MM.1S (cell line): Measurements from ENCODE around the gene UBE3B.

Experiments used
- DNase-seq: peaks from one replicate; pipeline ENCODE4 v3.0.0-alpha.2; 2015
- H2AFZ ChIP-seq: fragments of 300-600 bp; sonication (generic); 2 replicates; pipeline ENCODE4 v1.6.0; 2016; ENCODE audit warnings: antibody characterized with exemption, low read length
- H3F3A ChIP-seq: fragments of 300-600 bp; sonication (generic); 2 replicates; pipeline ENCODE4 v1.6.1; 2016; ENCODE audit warnings: mild to moderate bottlenecking, antibody characterized with exemption, low read length, moderate library complexity, mixed read lengths; ENCODE audit not compliant: insufficient read depth
- H3K27ac ChIP-seq: fragments of 300-600 bp; sonication (generic); 2 replicates; pipeline ENCODE4 v1.5.1; 2016; ENCODE audit warnings: mild to moderate bottlenecking, low read length
- H3K27me3 ChIP-seq: fragments of 300-600 bp; sonication (generic); replicated peaks from 2 replicates; pipeline ENCODE4 v1.6.0; 2016; ENCODE audit warnings: low read length; ENCODE audit not compliant: insufficient read depth
- H3K36me3 ChIP-seq: fragments of 300-600 bp; sonication (generic); replicated peaks from 2 replicates; pipeline ENCODE4 v1.6.1; 2016; ENCODE audit warnings: mild to moderate bottlenecking, low read length, mixed read lengths; ENCODE audit not compliant: insufficient read depth
- H3K4me1 ChIP-seq: fragments of 300-600 bp; sonication (generic); 2 replicates; pipeline ENCODE4 v1.6.1; 2016; ENCODE audit warnings: low read length, mixed read lengths
- H3K4me2 ChIP-seq: fragments of 300-600 bp; sonication (generic); 2 replicates; pipeline ENCODE4 v1.6.0; 2016; ENCODE audit warnings: low read depth, low read length
- H3K4me3 ChIP-seq: fragments of 300-600 bp; sonication (generic); 2 replicates; pipeline ENCODE4 v1.5.1; 2016; ENCODE audit warnings: low read length, mixed read lengths
- H3K79me2 ChIP-seq: fragments of 300-600 bp; sonication (generic); 2 replicates; pipeline ENCODE4 v1.6.1; 2016; ENCODE audit warnings: mixed run types, low read length, mixed read lengths
- H3K9ac ChIP-seq: fragments of 300-600 bp; sonication (generic); 2 replicates; pipeline ENCODE4 v1.6.1; 2016; ENCODE audit warnings: low read length, mixed read lengths
- H3K9me2 ChIP-seq: fragments of 300-600 bp; sonication (generic); replicated peaks from 2 replicates; pipeline ENCODE4 v1.6.1; 2016; ENCODE audit warnings: mild to moderate bottlenecking, low read length, mixed read lengths; ENCODE audit not compliant: insufficient read depth
- H3K9me3 ChIP-seq: fragments of 300-600 bp; sonication (generic); replicated peaks from 2 replicates; pipeline ENCODE4 v1.6.1; 2016; ENCODE audit warnings: mild to moderate bottlenecking, low read length, mixed read lengths; ENCODE audit not compliant: insufficient read depth
- H4K20me1 ChIP-seq: fragments of 300-600 bp; sonication (generic); 2 replicates; pipeline ENCODE4 v1.6.1; 2016; ENCODE audit warnings: mild to moderate bottlenecking, low read length, moderate library complexity, mixed read lengths; ENCODE audit not compliant: insufficient read depth
- CTCF ChIP-seq: fragments of 300-600 bp; sonication (generic); IDR thresholded peaks from 2 replicates; pipeline ENCODE4 v1.5.1; 2016; ENCODE audit warnings: antibody characterized with exemption, low read length, mixed read lengths
- EZH2 ChIP-seq: fragments of 300-600 bp; sonication (generic); optimal IDR thresholded peaks from 2 replicates; pipeline ENCODE3; 2017; ENCODE audit warnings: low read depth, mild to moderate bottlenecking, antibody characterized with exemption, low read length, mixed read lengths
- EZH2phosphoT487 ChIP-seq: fragments of 300-600 bp; sonication (generic); IDR thresholded peaks from 2 replicates; pipeline ENCODE4 v1.6.1; 2018; ENCODE audit warnings: antibody characterized with exemption, low read length

UBE3B gene

DNA sequence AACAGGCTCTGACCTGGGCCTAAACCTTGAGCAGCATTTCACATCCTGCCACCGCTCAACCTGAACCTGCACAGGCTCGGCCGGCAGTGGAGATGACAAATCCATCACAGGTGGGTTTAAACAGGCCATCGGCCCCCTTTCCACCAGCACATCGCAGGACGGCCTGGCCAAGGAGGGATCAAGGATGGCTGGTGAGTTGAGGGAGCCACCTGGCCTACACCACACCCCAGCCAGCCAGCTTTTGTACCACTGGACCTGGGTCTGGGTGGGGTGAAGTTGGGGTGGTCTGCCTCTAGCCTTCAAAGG is 81.7 kb downstream of the UBE3B start:
- Histone ChIP-seq H3K27ac (no peak overlapping the region), H3K9me2 (no peaks in the 10 kb centered on the region), H3K79me2 (no peaks in the 10 kb centered on the region), H3K27me3 (no peaks in the 10 kb centered on the region), H3K9ac (no peak overlapping the region), H3F3A (no peaks in the 10 kb centered on the region), H3K9me3 (no peaks in the 10 kb centered on the region), H4K20me1 (no peaks in the 10 kb centered on the region), H3K4me3 (no peak overlapping the region), H3K36me3 (no peaks in the 10 kb centered on the region), H3K4me1 (no peaks in the 10 kb centered on the region), H3K4me2 (no peak overlapping the region), H2AFZ (no peak overlapping the region)
- no peak for DNase-seq
- no peak for TF ChIP-seq CTCF
- TF ChIP-seq EZH2phosphoT487 = no peak
- no peak for TF ChIP-seq EZH2

DNA sequence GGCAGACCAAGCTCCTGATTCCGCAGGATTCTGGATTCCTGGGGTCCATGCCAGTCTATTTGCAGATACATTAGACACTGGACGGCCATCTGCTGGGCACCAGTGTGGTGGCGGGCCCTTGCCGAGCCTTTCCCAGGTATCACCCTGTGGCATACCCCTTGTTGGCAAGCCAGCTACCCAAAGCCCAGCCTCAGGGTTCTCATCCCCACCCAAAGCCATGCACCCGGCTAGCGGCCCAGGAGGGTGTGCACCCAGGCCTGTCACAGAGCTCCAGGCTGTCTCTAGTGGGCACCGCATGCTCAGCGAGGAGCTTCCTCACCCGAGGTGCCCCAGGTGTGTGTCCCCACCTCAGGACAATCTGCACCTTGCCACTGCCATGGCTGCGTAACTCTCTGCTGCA is 82.2 kb downstream of the UBE3B start:
- no peaks in the 10 kb centered on the region for H3K36me3 ChIP-seq
- H3K9me2 ChIP-seq = no peaks in the 10 kb centered on the region
- no peak overlapping the region for H3K4me2 ChIP-seq
- H3K27ac ChIP-seq = no peak overlapping the region
- H3K27me3 ChIP-seq = no peaks in the 10 kb centered on the region
- no peaks in the 10 kb centered on the region for H3K9me3 ChIP-seq
- no peak for DNase-seq
- H2AFZ ChIP-seq = no peak overlapping the region
- no peak overlapping the region for H3K9ac ChIP-seq
- H3F3A ChIP-seq = no peaks in the 10 kb centered on the region
- no peaks in the 10 kb centered on the region for H3K4me1 ChIP-seq
- no peaks in the 10 kb centered on the region for H4K20me1 ChIP-seq
- no peak for TF ChIP-seq CTCF
- no peak for TF ChIP-seq EZH2phosphoT487
- TF ChIP-seq EZH2 = no peak
- no peak overlapping the region for H3K4me3 ChIP-seq
- no peaks in the 10 kb centered on the region for H3K79me2 ChIP-seq

DNA sequence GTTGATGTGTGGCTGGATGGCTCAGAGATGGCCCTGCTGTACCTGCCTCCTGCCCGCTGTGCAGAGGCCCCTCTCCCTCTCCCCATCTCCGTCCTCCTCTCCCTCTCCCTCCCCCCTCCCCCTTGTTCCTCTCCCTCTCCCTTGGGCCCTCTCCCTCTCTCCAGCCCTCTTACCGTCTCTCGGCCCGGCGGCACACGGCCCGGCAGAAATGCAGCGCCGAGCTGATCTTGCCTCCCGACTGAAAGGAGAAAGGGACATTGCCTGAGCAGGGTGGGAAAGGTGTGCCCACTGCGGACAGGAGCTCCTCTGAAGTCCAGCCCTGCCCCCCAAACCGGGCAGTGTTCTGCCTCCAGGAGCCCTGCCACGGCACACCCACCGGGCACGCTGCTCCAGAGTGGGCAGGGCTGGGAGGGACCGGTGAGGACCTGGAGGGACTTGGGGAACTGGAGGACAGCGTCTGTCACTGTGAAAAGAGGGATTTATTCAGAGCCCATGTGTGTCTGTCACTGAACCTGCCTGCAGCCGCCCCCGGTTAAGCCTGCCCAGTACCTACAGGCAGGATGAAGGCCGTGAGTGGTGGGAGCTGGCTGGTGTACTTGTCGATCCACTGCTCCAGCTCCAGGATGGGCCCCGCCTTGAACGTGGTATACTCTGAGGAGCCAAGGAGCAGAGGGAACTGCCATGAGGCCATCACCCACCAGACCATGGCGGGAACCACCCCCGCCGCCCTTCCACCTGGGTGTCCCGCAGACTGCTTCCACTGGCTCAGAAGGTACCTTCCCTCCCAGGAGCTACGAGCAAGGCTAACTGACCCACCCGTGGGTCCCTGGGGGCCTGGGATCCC is 83.7 kb downstream of the UBE3B start:
- DNase-seq = no peak
- no peak overlapping the region for H2AFZ ChIP-seq
- H3K79me2 ChIP-seq = no peaks in the 10 kb centered on the region
- H4K20me1 ChIP-seq = no peaks in the 10 kb centered on the region
- H3K27me3 ChIP-seq = no peaks in the 10 kb centered on the region
- no peaks in the 10 kb centered on the region for H3K4me1 ChIP-seq
- no peak for TF ChIP-seq EZH2phosphoT487
- TF ChIP-seq CTCF = no peak
- TF ChIP-seq EZH2 = no peak
- no peaks in the 10 kb centered on the region for H3K9me2 ChIP-seq
- H3K27ac ChIP-seq = no peak overlapping the region
- no peaks in the 10 kb centered on the region for H3K36me3 ChIP-seq
- no peak overlapping the region for H3K4me2 ChIP-seq
- no peaks in the 10 kb centered on the region for H3K9me3 ChIP-seq
- H3F3A ChIP-seq = no peaks in the 10 kb centered on the region
- no peak overlapping the region for H3K9ac ChIP-seq
- H3K4me3 ChIP-seq = no peak overlapping the region
